ENCODE measurements around the gene FCHO1.

Gene FCHO1

DNA sequence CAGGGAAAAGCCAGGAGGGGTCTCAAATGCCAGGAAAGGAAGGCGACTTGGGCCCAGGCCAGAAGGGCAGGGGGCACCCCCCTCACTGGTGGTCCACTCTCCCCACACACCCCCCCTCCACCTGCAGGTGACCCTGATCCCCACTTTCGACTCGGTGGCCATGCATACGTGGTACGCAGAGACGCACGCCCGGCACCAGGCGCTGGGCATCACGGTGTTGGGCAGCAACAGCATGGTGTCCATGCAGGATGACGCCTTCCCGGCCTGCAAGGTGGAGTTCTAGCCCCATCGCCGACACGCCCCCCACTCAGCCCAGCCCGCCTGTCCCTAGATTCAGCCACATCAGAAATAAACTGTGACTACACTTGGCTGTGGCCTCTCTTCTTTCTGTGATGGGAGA, 17.1 kb upstream of the FCHO1 start:
- DNase-seq, result no peak

- no peak for DNase-seq
These were observed 15.9 kb upstream of the FCHO1 start for GRCh38 chr19:17735410-17735809.

DNA sequence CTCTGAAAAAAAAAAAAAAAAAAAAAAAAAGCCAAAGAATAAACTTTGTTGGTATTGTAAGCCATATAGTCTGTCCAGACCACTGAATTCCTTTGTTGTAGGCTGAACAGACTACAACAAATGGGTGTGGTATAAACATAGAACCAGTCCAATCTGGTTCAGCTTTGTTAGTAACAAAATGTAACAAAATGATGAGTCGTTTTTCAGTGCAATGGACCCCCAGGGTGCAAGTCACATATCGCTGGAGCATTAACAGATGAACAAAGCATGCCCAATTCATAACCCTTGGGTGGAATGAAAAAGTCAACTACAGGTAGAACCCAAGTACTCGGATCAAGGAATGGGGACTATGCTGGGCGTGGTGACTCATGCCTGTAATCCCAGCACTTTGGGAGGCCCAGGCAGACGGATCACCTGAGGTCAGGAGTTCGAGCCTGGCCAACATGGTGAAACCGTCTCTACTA, 13.6 kb upstream of the FCHO1 start:
- no peak for DNase-seq

DNA sequence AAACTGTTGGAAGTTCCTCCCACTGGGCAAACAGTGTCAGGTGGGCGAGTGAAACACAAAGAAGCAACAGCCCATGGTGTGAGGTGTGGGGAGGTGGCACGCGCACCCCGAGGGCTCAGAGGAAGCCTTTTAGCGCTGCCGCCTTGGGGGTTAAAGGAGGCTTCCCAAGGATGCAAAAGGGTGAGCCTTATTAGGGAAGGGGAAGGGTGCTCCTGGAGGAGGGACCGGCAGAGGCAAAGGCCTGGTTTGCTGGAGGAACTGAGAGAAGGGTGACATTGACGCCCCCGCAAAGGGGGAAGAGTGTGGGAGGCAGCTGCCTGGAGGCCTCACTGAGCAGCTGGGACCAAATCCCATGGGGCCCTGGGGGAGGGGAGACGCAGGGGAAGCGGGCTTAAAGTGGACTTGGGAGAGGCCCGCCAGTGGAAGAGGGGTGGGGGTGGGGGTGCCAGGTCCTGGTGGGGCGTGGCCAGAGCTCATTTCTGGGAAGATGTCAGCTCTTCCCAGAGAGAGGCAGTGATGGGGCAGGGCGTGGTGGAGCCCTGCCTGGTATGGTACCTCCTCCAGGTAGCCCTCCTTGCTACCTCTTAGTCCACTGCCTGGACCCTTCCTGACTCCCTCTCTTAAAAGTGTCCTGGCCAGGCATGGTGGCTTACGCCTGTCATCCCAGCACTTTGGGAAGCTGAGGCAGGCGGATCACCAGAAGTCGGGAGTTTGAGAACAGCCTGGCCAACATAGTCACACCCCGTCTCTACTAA, 12.0 kb upstream of the FCHO1 start:
- no peak for DNase-seq

GRCh38 chr19:17741456-17741855, 9.8 kb upstream of the FCHO1 start:
- DNase-seq, result no peak

GRCh38 chr19:17743874-17744580, 7.2 kb upstream of the FCHO1 start:
- DNase-seq, result no peak

DNA sequence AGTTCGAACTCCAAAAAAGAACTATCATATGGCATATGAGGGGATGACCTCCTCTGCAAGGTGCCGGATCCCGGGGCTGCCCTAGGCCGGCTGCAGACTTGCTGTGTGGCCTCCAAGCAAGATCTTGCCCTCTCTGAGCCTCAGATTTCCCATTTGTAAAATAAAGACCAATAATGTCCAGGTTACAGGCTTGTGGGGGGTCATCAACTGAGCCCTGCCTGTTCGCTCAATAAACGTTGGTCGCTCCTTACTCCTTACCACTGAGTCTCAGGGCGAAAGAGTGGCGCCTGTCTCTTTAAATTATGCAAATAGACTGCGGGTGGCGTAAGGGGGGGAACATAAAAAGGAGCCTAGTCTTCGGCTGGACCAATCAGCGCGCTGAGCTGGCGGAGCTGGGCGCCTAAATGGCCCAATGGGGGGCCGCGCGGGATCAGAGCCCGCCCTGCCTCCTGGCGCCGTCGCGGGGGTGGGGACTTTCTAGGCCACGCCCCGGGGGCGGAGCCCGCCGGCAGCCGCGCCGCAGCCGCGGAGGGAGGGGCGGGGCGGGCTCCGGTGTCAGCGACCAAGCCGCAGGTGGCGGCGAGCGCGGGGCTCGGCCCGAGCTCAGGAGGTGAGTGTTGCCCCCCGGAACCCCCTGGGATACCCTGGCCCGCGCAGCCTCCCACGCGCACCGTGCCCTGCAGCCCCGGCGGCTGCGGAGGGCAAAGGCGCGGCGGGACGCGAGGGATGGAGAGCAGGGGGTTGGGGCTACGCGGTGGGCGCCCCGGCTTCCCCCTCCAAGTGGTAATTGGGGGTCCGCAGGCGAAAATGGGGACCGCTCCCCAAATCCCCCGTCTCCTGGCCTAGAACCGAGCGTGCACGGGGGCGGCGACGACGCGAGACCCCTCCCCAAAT, 3.8 kb upstream of the FCHO1 start:
- DNase-seq, result peak; percentile 87 to 98

GRCh38 chr19:17748884-17749638, 2.2 kb upstream of the FCHO1 start:
- DNase-seq, result no peak

GRCh38 chr19:17749912-17750317, 1.4 kb upstream of the FCHO1 start:
- no peak for DNase-seq

DNA sequence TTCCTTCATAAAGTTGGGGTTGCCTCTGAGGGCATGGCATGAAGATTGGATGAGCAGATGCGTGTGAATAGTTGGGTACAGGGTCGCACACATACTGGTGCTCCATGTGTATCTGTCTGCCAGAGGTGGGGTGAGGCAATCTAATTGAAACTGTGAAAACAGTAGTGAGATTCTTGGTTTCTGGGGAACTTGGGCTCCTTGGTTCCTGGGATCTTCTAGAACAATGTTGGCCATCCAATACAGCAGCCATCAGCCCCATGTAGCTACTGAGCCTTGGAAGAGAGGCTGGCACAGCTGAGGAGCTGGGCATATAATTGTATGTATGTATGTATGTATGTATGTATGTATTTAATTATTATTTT, 616 bp downstream of the FCHO1 start:
- DNase-seq, result no peak

DNA sequence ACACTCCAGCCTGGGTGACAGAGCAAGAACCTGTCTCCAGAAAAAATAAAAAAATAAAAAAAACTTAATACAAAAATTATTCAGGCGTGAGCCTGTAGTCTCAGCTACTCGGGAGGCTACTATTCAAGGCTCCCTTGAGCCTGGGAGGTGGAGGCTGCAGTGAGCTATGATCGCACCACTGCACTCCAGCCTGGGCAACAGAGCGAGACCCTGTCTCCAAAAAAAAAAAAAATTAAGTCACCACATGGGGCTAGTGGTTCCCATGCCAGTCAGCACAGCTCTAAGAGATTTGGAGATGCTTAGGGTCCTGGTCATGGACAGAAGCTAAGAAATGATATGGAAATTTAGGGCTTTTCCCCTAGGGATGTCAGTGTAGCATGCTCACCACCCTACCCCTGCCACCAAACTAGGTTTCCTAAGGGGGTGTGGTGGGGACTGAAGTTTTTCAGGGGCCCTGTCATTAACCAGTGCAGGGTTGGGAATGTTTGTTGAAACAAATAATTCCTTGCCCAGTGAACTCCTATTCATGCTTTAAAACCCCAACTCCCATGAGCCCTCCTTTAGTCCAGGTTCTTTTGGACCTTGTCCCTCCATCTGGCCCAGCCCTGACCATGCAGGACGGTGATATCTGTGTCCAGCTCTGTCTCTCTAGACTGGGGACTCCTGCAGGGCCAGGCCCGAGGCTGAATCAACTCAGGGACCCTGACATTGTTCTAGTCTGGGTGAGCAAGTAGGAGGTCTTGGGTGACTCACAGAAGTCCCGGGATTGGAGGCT, 1.8 kb downstream of the FCHO1 start:
- DNase-seq, result no peak

DNA sequence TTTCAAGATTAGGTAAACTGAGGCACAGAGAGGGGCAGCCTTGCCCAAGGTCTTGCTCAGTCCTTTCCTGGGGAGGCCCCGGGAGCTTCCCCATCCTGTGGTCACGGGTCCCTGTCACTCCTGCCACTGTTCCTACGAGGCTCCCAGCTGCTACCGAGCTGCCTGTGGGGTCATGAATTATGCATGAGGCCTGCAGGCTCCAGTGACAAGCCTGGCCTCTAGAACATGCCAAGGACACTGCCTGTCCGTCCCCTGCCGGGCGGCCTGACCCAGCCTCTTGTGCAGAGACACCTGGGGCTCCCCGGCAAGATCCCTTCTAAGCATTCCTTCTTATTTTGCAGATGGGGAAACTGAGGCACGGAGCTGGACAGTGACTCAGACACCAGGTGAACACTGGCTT, 2.7 kb downstream of the FCHO1 start:
- DNase-seq, result no peak

GRCh38 chr19:17754634-17755442, 3.6 kb downstream of the FCHO1 start:
- DNase-seq, result no peak

DNA sequence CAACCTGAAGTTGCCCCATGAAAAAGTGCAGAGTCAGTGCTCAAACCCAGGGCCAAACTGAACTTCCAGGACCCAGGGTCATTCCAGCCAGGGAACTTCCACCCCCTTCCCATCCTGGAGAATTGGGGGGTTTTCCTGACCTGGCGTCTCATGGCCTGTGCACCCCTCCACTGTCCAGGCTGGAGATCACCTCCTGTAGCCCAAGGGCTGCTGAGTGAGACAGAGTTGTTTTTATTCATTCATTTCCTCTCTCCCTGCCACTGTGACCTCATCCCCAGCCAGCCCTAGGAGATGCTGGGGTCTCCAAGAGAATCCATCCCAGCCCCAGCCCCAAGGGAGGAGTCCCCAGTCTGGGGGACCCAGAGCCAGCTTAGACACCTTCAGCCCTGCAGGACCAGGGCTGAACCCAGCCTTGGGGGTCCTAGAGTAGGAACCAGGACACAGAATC, 4.2 kb downstream of the FCHO1 start:
- no peak for DNase-seq

DNA sequence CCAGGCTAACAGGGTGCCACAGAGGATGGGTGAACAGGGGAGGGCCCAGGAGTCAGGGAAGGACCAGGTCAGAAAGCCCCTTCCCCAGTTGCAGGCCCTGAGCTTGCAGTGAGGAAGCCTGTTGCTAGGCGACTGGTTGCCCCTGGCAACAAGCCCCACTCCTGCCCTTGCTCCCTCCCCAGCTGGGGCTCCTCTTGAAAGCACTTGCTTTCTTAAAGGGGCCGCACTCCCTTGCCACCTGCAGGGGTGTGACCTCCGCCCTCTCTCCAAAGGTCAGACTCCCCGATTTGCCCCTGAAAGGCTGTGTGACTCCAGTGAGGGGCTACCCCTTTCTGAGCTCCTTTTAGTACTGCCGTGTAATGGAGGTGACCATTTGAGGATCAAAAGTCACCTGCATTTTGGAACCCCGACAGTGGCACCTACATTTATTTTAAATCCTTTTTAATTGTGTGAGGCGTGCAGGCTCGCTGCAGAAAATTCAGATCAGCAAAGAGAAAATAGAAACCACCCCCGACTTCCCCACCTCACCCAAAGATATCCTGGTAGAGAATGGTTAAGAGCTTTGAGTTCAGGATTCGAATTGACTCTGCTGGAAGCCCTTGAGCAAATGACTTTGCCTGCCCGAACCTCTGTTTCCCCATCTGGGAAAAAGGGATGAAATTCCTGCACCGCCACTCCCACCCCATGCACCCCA, 4.8 kb downstream of the FCHO1 start:
- DNase-seq, result peak; percentile 32 to 81

DNA sequence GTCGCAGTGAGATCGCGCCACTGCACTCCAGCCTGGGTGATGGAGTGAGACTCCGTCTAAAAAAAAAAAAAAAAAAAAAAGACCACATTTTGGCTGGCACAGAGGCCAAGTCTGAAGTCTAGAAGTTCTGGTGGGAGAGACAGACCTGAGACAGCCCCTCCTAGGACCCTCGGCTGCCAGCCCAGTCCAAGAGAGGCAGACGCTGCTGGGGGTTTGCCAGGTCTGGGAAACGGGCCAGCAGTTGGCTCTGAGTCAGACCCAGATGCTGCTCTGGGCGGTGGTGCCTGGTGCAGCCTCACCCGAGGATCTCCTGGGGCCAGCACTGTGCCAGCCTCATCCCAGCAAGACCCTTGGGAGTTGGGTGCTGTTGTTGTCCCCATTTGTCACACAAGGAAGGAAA, 5.8 kb downstream of the FCHO1 start:
- DNase-seq, result peak; percentile 95 to 99

DNA sequence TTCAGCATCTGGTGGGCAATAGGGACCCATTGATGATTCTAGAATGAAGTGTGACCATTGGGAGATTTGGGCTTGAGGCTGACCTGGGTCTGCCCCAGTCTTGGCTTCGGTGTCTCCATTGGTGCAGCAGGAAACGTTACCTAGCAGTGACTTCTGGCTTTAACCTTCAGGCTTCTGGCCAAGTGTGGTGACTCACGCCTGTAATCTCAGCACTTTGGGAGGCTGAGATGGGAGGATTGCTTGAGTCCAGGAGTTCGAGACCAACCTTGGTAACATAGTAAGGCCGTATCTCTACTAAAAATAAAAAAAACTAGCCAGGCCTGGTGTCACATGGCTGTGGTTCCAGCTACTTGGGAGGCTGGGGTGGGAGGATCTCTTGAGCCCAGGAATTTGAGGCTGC, 7.2 kb downstream of the FCHO1 start:
- peak in 1 of 2 experiments; percentile 28 for DNase-seq

GRCh38 chr19:17761148-17761547, 9.9 kb downstream of the FCHO1 start:
- no peak for DNase-seq

DNA sequence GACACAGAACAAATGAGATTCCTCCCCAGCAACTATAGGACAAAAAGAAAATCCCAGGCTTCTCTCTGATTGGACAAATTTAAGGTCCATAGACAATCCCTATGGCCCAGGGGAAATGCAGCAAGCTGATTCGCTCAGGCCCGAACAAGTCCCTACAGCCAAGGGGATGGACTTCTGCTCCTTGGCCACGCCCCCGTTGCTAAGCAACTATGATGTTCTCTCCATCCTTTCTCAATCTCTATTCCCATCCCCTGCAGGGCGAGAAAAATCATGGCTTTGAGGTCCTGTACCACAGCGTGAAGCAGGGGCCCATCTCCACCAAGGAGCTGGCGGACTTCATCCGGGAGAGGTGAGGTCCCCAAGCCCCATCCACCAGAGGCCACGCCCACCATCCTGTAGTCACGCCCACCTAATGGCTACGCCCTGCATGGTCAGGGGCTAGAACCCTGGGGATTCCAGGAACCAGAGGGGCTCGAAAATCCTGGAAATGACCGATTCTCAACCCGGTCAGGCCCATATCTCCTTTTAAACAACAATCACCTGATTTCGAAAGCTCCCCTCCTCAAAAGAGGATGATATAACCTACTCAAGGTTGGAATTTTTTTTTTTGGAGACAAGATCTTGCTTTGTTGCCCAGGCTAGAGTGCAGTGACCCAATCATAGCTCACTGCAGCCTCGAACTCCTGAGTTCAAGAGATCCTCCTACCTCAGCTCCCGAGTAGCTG, 11.4 kb downstream of the FCHO1 start:
- DNase-seq, result peak in 1 of 2 experiments; percentile 47

DNA sequence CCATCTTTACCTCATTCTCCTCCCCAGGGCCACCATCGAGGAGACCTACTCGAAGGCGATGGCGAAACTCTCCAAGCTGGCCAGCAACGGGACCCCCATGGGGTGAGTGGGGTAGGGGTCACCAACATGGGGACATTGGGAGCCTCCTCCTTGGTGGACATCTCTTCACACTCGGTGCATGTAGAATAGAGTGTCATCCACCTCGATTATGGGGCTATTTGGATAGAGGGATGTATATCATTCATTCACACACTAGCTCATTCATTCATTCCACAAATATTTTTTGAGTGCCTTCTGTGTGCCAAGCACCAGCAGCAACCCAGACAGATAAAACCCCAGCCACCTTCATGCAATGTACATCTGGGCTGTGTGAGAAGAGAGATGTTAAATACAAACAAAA, 13.1 kb downstream of the FCHO1 start:
- no peak for DNase-seq
